Gastrocnemius medialis (tissue), 4 donors: ENCODE data around the gene CFAP92. TPM values are rescaled to one million over a fixed set of nuclear protein-coding genes. Genes with fewer than 3 reads are reported as not detected.

ENCODE experiments used
- ATAC-seq, 2 donors: fragments of 150-250 bp; one replicate each; pipeline ENCODE4 v1.9.1; 2016
- DNase-seq, 2 donors: peaks; one replicate each; pipeline ENCODE4 v3.0.0-alpha.2; 2019
- H3K27ac ChIP-seq, 4 donors: fragments of 200-600 bp; sonication (generic); 1 replicate in 1 of 4; 2 replicates in 3 of 4; pipeline ENCODE4 v1.5.1; 2016 to 2018; ENCODE audit warnings: mild to moderate bottlenecking in 2 of 4, moderate library complexity in 1 of 4
- H3K27me3 ChIP-seq, 3 donors: fragments of 200-600 bp; sonication (generic) in 2 of 3; 1 replicate in 1 of 3; 2 replicates in 2 of 3; pipeline versions ENCODE4 v1.5.1 to v1.6.0; 2016 to 2019; ENCODE audit warnings: mild to moderate bottlenecking in 1 of 3, moderate library complexity in 1 of 3
- H3K36me3 ChIP-seq, 2 donors: fragments of 200-600 bp; sonication (generic) in 1 of 2; one replicate each; pipeline ENCODE4 v1.5.1; 2017 to 2018
- H3K4me1 ChIP-seq, 2 donors: fragments of 200-600 bp; sonication (generic) in 1 of 2; one replicate each; pipeline ENCODE4 v1.5.1; 2016 to 2017; ENCODE audit warnings: mild to moderate bottlenecking in 2 of 2
- H3K4me3 ChIP-seq, 4 donors: fragments of 200-600 bp; sonication (generic) in 3 of 4; 1 replicate in 1 of 4; 2 replicates in 3 of 4; pipeline ENCODE4 v1.5.1; 2016 to 2019; ENCODE audit warnings: mild to moderate bottlenecking in 2 of 4
- H3K9me3 ChIP-seq, 3 donors: fragments of 200-600 bp; sonication (generic) in 2 of 3; 1 replicate in 1 of 3; 2 replicates in 2 of 3; pipeline ENCODE4 v1.5.1; 2016 to 2019
- POLR2A ChIP-seq, 2 donors: fragments of 450-650 bp; IDR thresholded peaks; one replicate each; pipeline ENCODE4 v1.6.1; 2017; ENCODE audit warnings: antibody characterized with exemption in 2 of 2, mild to moderate bottlenecking in 2 of 2, moderate library complexity in 2 of 2
- in situ Hi-C, 4 donors: fragments of 200-750 bp; cut with MboI; loops; one replicate each; pipeline versions ENCODE4 v1.15.0 to v1.8.0; 2017; ENCODE audit warnings: low sequenced_read_pairs in 4 of 4
- intact Hi-C: fragments of 100-400 bp; cut with DNase I; formaldehyde crosslinking; loops from one replicate; pipeline ENCODE4 v1.15.1; 2023; ENCODE audit warnings: low total_unique reads
- total RNA-seq, 4 donors: library from RNA; depleted of rRNA; stranded (reverse); fragments of >200 nt; gene quantifications; one replicate each; pipeline versions ENCODE4 v1.1.0 to v1.2.3, GENCODE V29; 2016
- TF ChIP-seq, protein P1 (sequence below), 5 experiments: fragments of 450-650 bp in 3 of 5; fragments of 200-600 bp in 2 of 5; sonication (generic) in 2 of 5; IDR thresholded peaks in 4 of 5; conservative IDR thresholded peaks in 1 of 5; 1 replicate in 4 of 5; 2 replicates in 1 of 5; pipeline ENCODE4 v1.5.1; 2016 to 2019; ENCODE audit warnings: antibody characterized with exemption in 5 of 5, mild to moderate bottlenecking in 3 of 5, moderate library complexity in 3 of 5

CFAP92 gene
- total RNA-seq, 4 donors from 2014 or later = 0.07 to 0.34 (median 0.20) TPM; not detected in 1

DNA sequence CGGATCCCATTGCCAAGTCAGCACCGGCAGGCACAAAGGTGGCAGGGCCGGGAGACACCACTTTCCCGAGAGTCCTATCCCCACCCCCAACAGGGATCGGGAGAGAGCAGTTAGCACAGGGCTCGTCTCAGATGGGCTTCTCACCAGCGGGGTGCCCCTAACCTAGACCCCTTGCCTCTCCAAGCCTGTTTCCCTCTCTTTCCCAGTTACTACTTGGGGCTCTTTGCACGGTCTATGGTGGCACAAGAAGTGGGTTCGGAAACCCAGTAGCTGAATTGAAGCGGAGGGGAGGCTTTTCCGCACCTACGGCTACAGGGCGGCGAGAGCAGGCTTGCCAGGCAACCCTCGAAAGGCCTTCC lies 6.8 kb upstream of the CFAP92 start:
- ATAC-seq = peak in 1 of 2 donors; percentile 16
- no peaks in the 10 kb centered on the region for H3K9me3 ChIP-seq
- DNase-seq = no peak
- peak overlapping the region; percentile 55 to 77 (median 62) for H3K4me3 ChIP-seq
- H3K4me1 ChIP-seq = peaks cover 22 to 27% of the 10 kb centered on the region in 2 donors
- intact Hi-C loops = no loop called here
- peaks cover 22 to 38% (median 25%) of the 10 kb centered on the region in 3 donors for H3K27me3 ChIP-seq
- TF ChIP-seq POLR2A (IDR thresholded peaks at IDR 0.05) = no peak
- TF ChIP-seq, protein P1, sequence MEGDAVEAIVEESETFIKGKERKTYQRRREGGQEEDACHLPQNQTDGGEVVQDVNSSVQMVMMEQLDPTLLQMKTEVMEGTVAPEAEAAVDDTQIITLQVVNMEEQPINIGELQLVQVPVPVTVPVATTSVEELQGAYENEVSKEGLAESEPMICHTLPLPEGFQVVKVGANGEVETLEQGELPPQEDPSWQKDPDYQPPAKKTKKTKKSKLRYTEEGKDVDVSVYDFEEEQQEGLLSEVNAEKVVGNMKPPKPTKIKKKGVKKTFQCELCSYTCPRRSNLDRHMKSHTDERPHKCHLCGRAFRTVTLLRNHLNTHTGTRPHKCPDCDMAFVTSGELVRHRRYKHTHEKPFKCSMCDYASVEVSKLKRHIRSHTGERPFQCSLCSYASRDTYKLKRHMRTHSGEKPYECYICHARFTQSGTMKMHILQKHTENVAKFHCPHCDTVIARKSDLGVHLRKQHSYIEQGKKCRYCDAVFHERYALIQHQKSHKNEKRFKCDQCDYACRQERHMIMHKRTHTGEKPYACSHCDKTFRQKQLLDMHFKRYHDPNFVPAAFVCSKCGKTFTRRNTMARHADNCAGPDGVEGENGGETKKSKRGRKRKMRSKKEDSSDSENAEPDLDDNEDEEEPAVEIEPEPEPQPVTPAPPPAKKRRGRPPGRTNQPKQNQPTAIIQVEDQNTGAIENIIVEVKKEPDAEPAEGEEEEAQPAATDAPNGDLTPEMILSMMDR (IDR thresholded peaks at IDR 0.05 in 4 of 5, conservative IDR thresholded peaks at IDR 0.05 in 1 of 5) = no peak
- H3K36me3 ChIP-seq = no peaks in the 10 kb centered on the region
- peak overlapping the region; percentile 78 to 82 (median 80) for H3K27ac ChIP-seq
- in situ Hi-C loops = no loop called here

DNA sequence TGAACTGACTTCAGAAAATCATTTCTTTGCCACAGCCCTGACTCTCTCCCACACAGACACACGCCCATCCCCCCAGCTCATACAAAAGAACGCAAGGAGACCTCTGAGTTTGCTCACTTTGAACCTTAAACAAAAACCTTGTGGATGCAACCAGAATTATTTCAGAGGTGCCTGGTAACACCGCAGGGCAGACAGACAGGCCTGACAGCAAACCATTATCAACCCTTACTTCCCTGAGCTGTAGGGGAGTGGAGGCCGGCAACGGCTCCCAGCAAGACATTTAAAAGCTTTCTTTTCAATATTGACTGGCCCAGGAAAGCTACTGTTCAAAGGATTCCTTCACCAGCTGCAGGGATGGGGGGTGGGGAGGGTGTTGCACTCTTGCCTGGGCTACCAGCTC lies 5.2 kb upstream of the CFAP92 start:
- DNase-seq = no peak
- intact Hi-C loops = no loop called here
- in situ Hi-C loops = no loop called here
- H3K4me1 ChIP-seq = peaks cover 13 to 22% of the 10 kb centered on the region in 2 donors
- no peak for ATAC-seq
- peaks cover 22 to 34% (median 25%) of the 10 kb centered on the region in 3 donors for H3K27me3 ChIP-seq
- no peaks in the 10 kb centered on the region for H3K9me3 ChIP-seq
- H3K36me3 ChIP-seq = no peaks in the 10 kb centered on the region
- H3K4me3 ChIP-seq = no peak overlapping the region
- TF ChIP-seq POLR2A (IDR thresholded peaks at IDR 0.05) = no peak
- TF ChIP-seq, protein P1 (IDR thresholded peaks at IDR 0.05 in 4 of 5, conservative IDR thresholded peaks at IDR 0.05 in 1 of 5) = no peak
- H3K27ac ChIP-seq = no peak overlapping the region

DNA sequence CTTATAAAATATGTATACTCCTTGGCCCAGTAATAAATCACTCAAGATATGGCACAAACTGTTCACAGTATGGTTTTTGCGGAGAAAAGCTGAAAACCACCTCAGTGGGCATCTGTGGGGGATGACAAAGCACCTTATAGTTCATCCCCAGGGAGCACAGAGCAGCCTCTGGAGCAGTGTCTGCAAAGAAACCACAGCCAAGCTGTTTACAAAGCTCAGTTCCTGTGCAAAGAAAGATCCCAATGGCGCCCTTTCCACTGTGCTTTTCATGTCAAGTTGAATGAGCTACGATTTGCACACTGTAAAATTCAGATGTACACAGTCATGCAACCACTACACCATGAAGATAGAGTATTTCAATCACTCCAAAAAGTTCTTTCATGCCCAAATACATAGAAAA lies 4.7 kb upstream of the CFAP92 start:
- Histone ChIP-seq H3K27me3 (peaks cover 22 to 33% (median 25%) of the 10 kb centered on the region in 3 donors), H3K4me3 (no peak overlapping the region), H3K9me3 (no peaks in the 10 kb centered on the region), H3K4me1 (peaks cover 18 to 25% of the 10 kb centered on the region in 2 donors), H3K36me3 (no peaks in the 10 kb centered on the region), H3K27ac (no peak overlapping the region)
- in situ Hi-C loops (no loop called here), intact Hi-C loops (no loop called here)
- ATAC-seq = no peak
- no peak for DNase-seq
- no peak for TF ChIP-seq POLR2A (IDR thresholded peaks at IDR 0.05)
- TF ChIP-seq, protein P1 (IDR thresholded peaks at IDR 0.05 in 4 of 5, conservative IDR thresholded peaks at IDR 0.05 in 1 of 5) = no peak

DNA sequence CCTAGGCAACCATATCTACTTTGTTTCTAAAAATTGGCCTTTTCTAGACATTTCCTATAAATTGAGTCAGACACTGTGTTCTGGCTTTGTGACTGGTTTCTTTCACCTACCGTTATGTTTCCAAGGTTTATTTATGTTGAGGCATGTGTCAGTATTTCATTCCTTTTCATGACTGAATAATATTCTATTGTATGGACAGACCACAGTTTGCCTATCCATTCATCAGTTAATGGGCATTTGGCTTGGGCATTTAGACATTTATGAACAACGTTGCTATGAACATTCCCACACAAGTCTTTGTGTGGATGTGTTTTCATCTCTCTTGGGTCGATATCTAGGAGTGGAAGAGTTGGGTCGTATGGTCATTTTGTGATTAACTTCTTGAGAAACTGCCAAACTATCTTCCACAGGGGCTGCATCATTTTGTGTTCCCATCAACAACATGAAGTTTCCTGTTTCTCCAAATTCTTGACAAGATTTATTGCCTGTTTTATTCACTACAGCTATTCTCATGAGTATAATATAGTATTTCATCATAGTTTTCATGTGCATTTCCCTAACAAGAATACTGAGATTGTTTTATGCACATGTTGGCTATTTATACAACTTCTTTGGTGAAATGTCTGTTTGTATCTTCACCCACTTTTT lies 3.7 kb upstream of the CFAP92 start:
- ATAC-seq (no peak), DNase-seq (no peak)
- Histone ChIP-seq H3K4me1 (peaks cover 17 to 19% of the 10 kb centered on the region in 2 donors), H3K9me3 (no peaks in the 10 kb centered on the region), H3K27ac (peak overlapping the region in 1 of 4 donors; percentile 29), H3K36me3 (no peaks in the 10 kb centered on the region), H3K4me3 (no peak overlapping the region), H3K27me3 (peaks cover 15 to 24% (median 16%) of the 10 kb centered on the region in 3 donors)
- intact Hi-C loops = no loop called here
- in situ Hi-C loops = no loop called here
- TF ChIP-seq POLR2A (IDR thresholded peaks at IDR 0.05) = no peak
- TF ChIP-seq, protein P1 (IDR thresholded peaks at IDR 0.05 in 4 of 5, conservative IDR thresholded peaks at IDR 0.05 in 1 of 5) = no peak
